ENCODE measurements around the gene CCL1.

CCL1 gene

GRCh38 chr17:34411646-34412421, 48.8 kb upstream of the CCL1 start:
- no peak for TF ChIP-seq ZNF565 (CRISPR knock-in tag; conservative IDR thresholded peaks at IDR 0.05; ENCODE audit: low read depth)
- no peak for ATAC-seq

GRCh38 chr17:34409352-34409751, 46.3 kb upstream of the CCL1 start:
- no peak for ATAC-seq
- TF ChIP-seq, protein P1, sequence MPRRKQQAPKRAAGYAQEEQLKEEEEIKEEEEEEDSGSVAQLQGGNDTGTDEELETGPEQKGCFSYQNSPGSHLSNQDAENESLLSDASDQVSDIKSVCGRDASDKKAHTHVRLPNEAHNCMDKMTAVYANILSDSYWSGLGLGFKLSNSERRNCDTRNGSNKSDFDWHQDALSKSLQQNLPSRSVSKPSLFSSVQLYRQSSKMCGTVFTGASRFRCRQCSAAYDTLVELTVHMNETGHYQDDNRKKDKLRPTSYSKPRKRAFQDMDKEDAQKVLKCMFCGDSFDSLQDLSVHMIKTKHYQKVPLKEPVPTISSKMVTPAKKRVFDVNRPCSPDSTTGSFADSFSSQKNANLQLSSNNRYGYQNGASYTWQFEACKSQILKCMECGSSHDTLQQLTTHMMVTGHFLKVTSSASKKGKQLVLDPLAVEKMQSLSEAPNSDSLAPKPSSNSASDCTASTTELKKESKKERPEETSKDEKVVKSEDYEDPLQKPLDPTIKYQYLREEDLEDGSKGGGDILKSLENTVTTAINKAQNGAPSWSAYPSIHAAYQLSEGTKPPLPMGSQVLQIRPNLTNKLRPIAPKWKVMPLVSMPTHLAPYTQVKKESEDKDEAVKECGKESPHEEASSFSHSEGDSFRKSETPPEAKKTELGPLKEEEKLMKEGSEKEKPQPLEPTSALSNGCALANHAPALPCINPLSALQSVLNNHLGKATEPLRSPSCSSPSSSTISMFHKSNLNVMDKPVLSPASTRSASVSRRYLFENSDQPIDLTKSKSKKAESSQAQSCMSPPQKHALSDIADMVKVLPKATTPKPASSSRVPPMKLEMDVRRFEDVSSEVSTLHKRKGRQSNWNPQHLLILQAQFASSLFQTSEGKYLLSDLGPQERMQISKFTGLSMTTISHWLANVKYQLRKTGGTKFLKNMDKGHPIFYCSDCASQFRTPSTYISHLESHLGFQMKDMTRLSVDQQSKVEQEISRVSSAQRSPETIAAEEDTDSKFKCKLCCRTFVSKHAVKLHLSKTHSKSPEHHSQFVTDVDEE (CRISPR knock-in tag; IDR thresholded peaks at IDR 0.05), result no peak
- no peak for TF ChIP-seq ISL1 (CRISPR knock-in tag; IDR thresholded peaks at IDR 0.05)
- TF ChIP-seq ESRRG (CRISPR knock-in tag; IDR thresholded peaks at IDR 0.05), result no peak
- TF ChIP-seq GLIS3 (CRISPR knock-in tag; IDR thresholded peaks at IDR 0.05), result no peak
- no peak for TF ChIP-seq ZFP30 (CRISPR knock-in tag; IDR thresholded peaks at IDR 0.05)
- no peak for TF ChIP-seq ZC3H10 (CRISPR knock-in tag; IDR thresholded peaks at IDR 0.05)
- no peak for TF ChIP-seq ZFP3 (CRISPR knock-in tag; IDR thresholded peaks at IDR 0.05)
- TF ChIP-seq ZNF8 (CRISPR knock-in tag; IDR thresholded peaks at IDR 0.05), result no peak
- TF ChIP-seq ZNF70 (CRISPR knock-in tag; IDR thresholded peaks at IDR 0.05), result no peak
- no peak for TF ChIP-seq TOX (CRISPR knock-in tag; IDR thresholded peaks at IDR 0.05; ENCODE audit: borderline replicate concordance)
- TF ChIP-seq PATZ1 (CRISPR knock-in tag; IDR thresholded peaks at IDR 0.05; ENCODE audit: borderline replicate concordance), result no peak
- TF ChIP-seq CSRNP3 (CRISPR knock-in tag; IDR thresholded peaks at IDR 0.05), result no peak
- TF ChIP-seq BACH2 (CRISPR knock-in tag; IDR thresholded peaks at IDR 0.05; ENCODE audit: borderline replicate concordance), result no peak
- TF ChIP-seq PPARA (CRISPR knock-in tag; IDR thresholded peaks at IDR 0.05; ENCODE audit: borderline replicate concordance), result no peak
- no peak for TF ChIP-seq ARNTL (CRISPR knock-in tag; IDR thresholded peaks at IDR 0.05; ENCODE audit: borderline replicate concordance, low read depth)
- no peak for TF ChIP-seq CSDC2 (CRISPR knock-in tag; IDR thresholded peaks at IDR 0.05)
- no peak for TF ChIP-seq SNAI2 (CRISPR knock-in tag; IDR thresholded peaks at IDR 0.05)
- TF ChIP-seq OSR1 (CRISPR knock-in tag; IDR thresholded peaks at IDR 0.05), result no peak
- TF ChIP-seq, protein P2, sequence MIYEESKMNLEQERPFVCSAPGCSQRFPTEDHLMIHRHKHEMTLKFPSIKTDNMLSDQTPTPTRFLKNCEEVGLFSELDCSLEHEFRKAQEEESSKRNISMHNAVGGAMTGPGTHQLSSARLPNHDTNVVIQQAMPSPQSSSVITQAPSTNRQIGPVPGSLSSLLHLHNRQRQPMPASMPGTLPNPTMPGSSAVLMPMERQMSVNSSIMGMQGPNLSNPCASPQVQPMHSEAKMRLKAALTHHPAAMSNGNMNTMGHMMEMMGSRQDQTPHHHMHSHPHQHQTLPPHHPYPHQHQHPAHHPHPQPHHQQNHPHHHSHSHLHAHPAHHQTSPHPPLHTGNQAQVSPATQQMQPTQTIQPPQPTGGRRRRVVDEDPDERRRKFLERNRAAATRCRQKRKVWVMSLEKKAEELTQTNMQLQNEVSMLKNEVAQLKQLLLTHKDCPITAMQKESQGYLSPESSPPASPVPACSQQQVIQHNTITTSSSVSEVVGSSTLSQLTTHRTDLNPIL (CRISPR knock-in tag; IDR thresholded peaks at IDR 0.05; ENCODE audit: low read depth), result no peak
- no peak for TF ChIP-seq TCF4 (CRISPR knock-in tag; IDR thresholded peaks at IDR 0.05; ENCODE audit: borderline replicate concordance)

DNA sequence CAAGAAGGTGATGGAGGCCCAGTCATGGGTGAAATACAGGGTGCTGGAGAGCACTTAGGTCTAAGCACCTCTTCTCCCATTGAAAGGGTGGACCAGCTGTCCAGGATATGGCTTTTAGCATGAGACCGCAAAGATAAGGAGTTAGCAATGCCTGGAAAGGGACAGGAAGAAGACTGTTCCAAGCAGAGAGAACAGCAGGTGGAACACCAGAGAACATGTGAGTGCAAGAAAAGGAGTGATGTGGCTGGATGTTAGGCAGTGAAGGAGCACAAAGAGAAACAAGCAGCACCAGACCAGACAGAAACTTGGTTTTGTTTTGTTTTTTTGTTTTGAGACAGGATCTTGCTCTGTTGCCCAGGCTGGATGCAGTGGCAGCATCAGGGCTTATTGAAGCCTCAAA, 45.4 kb upstream of the CCL1 start:
- ATAC-seq, result no peak
- TF ChIP-seq CSRNP3 (CRISPR knock-in tag; IDR thresholded peaks at IDR 0.05) (no peak), OSR1 (CRISPR knock-in tag; IDR thresholded peaks at IDR 0.05) (no peak), GLIS3 (CRISPR knock-in tag; IDR thresholded peaks at IDR 0.05) (no peak), RARB (CRISPR knock-in tag; IDR thresholded peaks at IDR 0.05) (no peak), PPARA (CRISPR knock-in tag; IDR thresholded peaks at IDR 0.05; ENCODE audit: borderline replicate concordance) (no peak), TOX (CRISPR knock-in tag; IDR thresholded peaks at IDR 0.05; ENCODE audit: borderline replicate concordance) (no peak), ZFP3 (CRISPR knock-in tag; IDR thresholded peaks at IDR 0.05) (no peak), TCF4 (CRISPR knock-in tag; IDR thresholded peaks at IDR 0.05; ENCODE audit: borderline replicate concordance) (no peak), ISL1 (CRISPR knock-in tag; IDR thresholded peaks at IDR 0.05) (no peak)

Measured in SK-N-SH treated with all-trans-retinoic acid at 6 μM for 48 hours (cell line).